Measurements from ENCODE around the gene CREB3L2. TPM values are rescaled to one million over a fixed set of nuclear protein-coding genes. Genes with fewer than 3 reads are reported as not detected.

CREB3L2 gene
- total RNA-seq, 4 donors from 2014 or later, result 43.5 to 73.0 (median 51.2) TPM

DNA sequence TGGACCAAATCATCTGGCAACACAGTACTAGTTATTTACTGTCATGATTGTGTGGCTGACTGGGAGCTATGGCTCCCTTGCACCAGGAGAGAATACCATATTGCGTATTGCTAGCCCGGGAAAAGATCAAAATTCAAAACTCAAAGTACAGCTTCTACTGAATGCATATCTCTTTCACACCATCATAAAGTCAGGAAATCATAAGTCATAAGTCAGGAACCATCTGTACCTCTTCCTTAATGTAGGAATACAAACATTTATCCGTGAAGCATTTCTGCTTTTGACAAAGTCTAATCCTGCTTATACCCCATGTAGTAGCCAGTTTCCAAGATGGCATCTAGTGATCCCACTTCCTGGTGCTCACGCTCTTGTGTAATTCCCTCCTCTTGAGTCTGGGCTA lies 2.2 kb upstream of the CREB3L2 start:
- Histone ChIP-seq H3K27ac (no peak overlapping the region), H3K27me3 (no peaks in the 10 kb centered on the region), H3K4me1 (peaks cover 0 to 27% (median 10%) of the 10 kb centered on the region in 4 donors), H3K9me3 (no peaks in the 10 kb centered on the region), H3K36me3 (no peaks in the 10 kb centered on the region), H3K4me3 (no peak overlapping the region)
- DNase-seq (ENCODE audit: low spot score in 2 of 2), result no peak
- 91 to 98% methylated on average over 4 of the region's 4 CpGs for WGBS, 2 donors
- TF ChIP-seq, protein P1, sequence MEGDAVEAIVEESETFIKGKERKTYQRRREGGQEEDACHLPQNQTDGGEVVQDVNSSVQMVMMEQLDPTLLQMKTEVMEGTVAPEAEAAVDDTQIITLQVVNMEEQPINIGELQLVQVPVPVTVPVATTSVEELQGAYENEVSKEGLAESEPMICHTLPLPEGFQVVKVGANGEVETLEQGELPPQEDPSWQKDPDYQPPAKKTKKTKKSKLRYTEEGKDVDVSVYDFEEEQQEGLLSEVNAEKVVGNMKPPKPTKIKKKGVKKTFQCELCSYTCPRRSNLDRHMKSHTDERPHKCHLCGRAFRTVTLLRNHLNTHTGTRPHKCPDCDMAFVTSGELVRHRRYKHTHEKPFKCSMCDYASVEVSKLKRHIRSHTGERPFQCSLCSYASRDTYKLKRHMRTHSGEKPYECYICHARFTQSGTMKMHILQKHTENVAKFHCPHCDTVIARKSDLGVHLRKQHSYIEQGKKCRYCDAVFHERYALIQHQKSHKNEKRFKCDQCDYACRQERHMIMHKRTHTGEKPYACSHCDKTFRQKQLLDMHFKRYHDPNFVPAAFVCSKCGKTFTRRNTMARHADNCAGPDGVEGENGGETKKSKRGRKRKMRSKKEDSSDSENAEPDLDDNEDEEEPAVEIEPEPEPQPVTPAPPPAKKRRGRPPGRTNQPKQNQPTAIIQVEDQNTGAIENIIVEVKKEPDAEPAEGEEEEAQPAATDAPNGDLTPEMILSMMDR (IDR thresholded peaks at IDR 0.05), result no peak
- TF ChIP-seq EP300 (IDR thresholded peaks at IDR 0.05) (no peak), POLR2A (IDR thresholded peaks at IDR 0.05) (no peak)

DNA sequence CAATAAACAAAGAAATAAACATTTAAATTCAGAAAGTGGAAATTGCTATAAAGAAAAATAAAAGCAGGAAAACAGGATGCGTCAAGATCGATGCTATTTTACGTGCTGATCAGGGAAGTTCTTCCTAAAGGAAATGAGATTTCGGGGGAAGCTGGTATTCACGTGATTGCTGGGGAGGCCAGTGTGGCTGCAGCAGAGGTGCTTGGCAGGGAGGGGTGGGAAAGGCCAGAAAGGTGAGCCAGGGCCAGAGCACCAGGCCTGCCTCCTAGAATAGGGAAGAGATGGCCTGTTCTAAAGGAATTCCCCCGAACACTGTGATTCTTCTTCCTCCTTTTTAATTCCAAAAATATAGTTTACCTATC lies 923 bp upstream of the CREB3L2 start:
- Histone ChIP-seq H3K4me1 (peaks cover 0 to 32% (median 20%) of the 10 kb centered on the region in 4 donors), H3K4me3 (peak overlapping the region in 1 of 4 donors; percentile 5), H3K36me3 (no peaks in the 10 kb centered on the region), H3K27ac (peak overlapping the region; percentile 13 to 69 (median 57)), H3K27me3 (no peaks in the 10 kb centered on the region), H3K9me3 (no peaks in the 10 kb centered on the region)
- WGBS, 2 donors, result 54 to 62% methylated on average over 6 of the region's 6 CpGs
- TF ChIP-seq, protein P1 (IDR thresholded peaks at IDR 0.05), result no peak
- TF ChIP-seq EP300 (IDR thresholded peaks at IDR 0.05) (no peak), POLR2A (IDR thresholded peaks at IDR 0.05) (no peak)
- DNase-seq (ENCODE audit: low spot score in 2 of 2), result no peak

DNA sequence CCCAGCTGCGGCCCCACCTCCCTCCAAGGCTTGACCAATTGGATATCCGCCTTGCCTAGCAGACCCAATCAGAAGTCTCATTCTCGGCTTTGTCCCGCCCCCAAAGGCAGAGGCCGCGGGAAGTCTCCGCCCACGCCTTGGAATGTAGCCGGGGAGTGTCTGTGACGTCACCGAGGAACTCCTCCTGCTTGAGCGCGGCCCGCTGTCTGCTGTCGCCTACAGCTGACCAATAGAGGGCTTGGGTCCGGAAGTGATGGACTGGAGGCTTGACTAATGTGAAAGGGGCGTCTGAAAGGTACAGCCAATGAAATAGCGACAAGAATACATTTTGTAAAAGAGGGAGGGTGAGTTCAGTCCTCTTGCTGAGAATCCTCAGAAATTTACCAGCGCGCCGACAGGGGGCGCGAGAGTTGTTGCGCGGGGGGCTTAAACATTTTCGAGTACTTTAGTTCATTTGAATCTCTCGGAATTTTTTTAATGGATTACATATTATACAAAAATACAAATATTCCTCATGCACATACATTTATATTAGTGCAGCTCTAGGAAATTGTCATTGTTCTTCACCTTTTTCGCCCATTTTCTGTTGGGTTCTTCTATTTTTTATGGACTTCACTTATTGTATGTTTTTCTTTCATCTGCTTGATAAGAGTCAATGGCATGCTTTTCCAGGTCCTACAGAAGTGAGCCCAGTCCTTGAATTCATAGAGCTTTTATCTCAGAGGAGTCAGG lies 376 bp upstream of the CREB3L2 start:
- H3K4me1 ChIP-seq, result peaks cover 0 to 38% (median 25%) of the 10 kb centered on the region in 4 donors
- peak overlapping the region; percentile 81 to 99 (median 94) for H3K27ac ChIP-seq
- no peaks in the 10 kb centered on the region for H3K9me3 ChIP-seq
- H3K4me3 ChIP-seq, result peak overlapping the region; percentile 80 to 91 (median 84)
- H3K27me3 ChIP-seq, result no peaks in the 10 kb centered on the region
- TF ChIP-seq EP300 (IDR thresholded peaks at IDR 0.05) (peak in 1 of 2 donors; percentile 27), POLR2A (IDR thresholded peaks at IDR 0.05) (no peak)
- TF ChIP-seq, protein P1 (IDR thresholded peaks at IDR 0.05), result peak; percentile 84 to 94 (median 90)
- DNase-seq (ENCODE audit: low spot score in 2 of 2), result peak; percentile 99 to 100
- no peaks in the 10 kb centered on the region for H3K36me3 ChIP-seq
- 2 to 3% methylated on average over 21 to 28 of the region's 28 CpGs for WGBS, 2 donors

DNA sequence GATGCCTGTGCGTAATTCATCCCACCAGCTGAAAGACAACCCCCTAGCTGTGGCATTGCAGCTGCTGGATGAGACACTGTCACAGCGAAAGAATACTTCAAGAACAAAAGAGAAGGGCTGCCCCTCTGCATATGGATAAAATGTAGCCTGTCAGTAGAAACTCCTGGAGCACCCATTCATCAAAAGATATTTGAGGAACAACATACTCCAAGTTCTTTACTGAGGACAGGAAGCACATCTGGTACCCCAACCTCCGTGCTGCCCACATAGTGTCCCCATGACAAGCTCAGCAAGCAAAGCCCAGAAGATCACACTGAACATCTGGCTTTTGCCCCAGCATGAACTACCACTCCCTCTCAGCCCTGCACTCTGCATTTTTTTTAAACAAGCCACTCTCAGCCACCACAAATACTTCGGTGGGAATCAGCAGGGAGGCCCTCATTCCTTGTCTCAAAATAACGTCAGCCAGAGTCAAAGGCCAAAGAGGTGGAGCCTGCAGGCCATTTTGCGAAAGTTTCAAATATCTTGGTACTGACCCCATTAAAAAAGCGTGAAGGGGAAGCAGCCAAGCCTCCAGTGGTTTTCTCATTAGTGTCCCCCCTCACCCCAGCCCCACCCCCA lies 1.7 kb downstream of the CREB3L2 start:
- H3K27me3 ChIP-seq, result no peaks in the 10 kb centered on the region
- H3K36me3 ChIP-seq, result no peaks in the 10 kb centered on the region
- DNase-seq (ENCODE audit: low spot score in 2 of 2), result peak; percentile 55 to 75
- TF ChIP-seq, protein P1 (IDR thresholded peaks at IDR 0.05), result no peak
- TF ChIP-seq POLR2A (IDR thresholded peaks at IDR 0.05), result peak in 1 of 2 donors; percentile 32
- peak; percentile 60 to 85 for TF ChIP-seq EP300 (IDR thresholded peaks at IDR 0.05)
- H3K27ac ChIP-seq, result peak overlapping the region; percentile 81 to 99 (median 94)
- H3K4me1 ChIP-seq, result peaks cover 0 to 58% (median 42%) of the 10 kb centered on the region in 4 donors
- H3K9me3 ChIP-seq, result no peaks in the 10 kb centered on the region
- H3K4me3 ChIP-seq, result peak overlapping the region; percentile 43 to 85 (median 82)
- WGBS, 2 donors, result 4 to 6% methylated on average over 7 of the region's 7 CpGs
